Measurements from ENCODE around the gene TFEB. TPM values are rescaled to one million over a fixed set of nuclear protein-coding genes. Genes with fewer than 3 reads are reported as not detected.

The TFEB gene
- total RNA-seq, 1 experiment from 2014 or later, result 3.4 TPM

DNA sequence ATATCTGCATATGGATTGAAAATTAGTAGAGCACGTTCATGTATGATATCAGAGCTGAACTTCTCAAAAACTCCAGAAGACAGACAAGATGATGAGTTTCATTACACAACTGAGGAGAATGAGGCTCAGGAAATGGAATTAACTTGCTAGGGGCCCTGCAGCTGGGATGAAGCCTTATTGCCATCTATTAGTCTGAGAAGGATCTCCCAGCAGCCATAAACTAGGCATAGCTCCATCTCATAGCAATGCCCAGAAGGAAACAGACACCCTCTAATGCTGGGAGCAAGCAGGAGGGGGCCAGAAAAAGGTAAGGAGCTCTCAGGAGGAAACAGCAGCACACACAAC is 18.0 kb downstream of the TFEB start:
- Histone ChIP-seq H3K36me3 (no peaks in the 10 kb centered on the region), H3K9me3 (replicated peaks) (no peaks in the 10 kb centered on the region), H3K4me3 (no peak overlapping the region), H3K27me3 (replicated peaks) (no peaks in the 10 kb centered on the region), H3K4me1 (replicated peaks) (peaks cover 18% of the 10 kb centered on the region), H3K27ac (no peak overlapping the region)
- DNase-seq (ENCODE audit: low read depth in 1 of 2, low spot score in 2 of 2), result no peak

DNA sequence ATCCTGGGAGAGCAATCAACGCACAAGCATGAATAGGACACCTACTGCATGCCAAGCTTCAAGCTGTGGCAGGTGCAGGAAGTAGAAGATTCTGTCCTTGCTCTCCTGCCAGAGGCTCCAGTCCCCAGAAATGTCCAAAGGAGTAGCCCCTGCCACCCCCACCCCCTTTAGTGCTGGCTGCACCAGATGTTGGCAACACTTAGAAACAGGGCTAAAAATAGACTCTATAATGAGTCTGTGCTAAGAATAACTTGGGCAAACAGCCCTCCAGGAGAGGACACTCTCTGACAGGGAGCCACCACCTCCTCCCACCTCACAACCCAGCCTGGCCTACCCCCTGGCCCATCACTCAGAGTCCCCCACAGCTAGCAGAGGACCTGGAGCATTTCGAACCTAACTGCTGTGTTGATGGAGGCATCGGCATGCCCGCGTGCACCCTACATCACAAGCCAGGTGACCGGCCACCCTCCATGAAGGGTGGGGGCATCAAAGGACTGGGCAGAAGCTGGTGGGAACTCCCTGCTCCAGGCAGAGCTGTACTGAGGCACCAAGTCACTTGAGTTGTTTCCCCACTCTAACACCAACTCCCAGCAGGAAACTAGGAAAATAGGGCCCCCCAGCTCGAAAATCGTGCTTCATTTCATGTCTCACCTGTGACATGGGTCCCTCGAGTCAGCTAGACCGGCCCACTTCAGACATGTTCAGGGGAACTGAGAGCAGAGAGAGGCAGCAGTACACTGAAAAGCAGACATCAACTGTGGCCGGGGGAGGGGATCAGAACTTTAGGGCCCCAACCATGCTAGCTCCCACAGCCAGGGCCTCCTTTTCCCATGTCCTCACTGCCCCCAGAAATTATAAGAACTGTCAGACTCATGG is 18.7 kb downstream of the TFEB start:
- DNase-seq (ENCODE audit: low read depth in 1 of 2, low spot score in 2 of 2), result no peak
- Histone ChIP-seq H3K4me3 (no peak overlapping the region), H3K9me3 (replicated peaks) (no peaks in the 10 kb centered on the region), H3K36me3 (no peaks in the 10 kb centered on the region), H3K27ac (no peak overlapping the region), H3K27me3 (replicated peaks) (no peaks in the 10 kb centered on the region), H3K4me1 (replicated peaks) (peaks cover 18% of the 10 kb centered on the region)

DNA sequence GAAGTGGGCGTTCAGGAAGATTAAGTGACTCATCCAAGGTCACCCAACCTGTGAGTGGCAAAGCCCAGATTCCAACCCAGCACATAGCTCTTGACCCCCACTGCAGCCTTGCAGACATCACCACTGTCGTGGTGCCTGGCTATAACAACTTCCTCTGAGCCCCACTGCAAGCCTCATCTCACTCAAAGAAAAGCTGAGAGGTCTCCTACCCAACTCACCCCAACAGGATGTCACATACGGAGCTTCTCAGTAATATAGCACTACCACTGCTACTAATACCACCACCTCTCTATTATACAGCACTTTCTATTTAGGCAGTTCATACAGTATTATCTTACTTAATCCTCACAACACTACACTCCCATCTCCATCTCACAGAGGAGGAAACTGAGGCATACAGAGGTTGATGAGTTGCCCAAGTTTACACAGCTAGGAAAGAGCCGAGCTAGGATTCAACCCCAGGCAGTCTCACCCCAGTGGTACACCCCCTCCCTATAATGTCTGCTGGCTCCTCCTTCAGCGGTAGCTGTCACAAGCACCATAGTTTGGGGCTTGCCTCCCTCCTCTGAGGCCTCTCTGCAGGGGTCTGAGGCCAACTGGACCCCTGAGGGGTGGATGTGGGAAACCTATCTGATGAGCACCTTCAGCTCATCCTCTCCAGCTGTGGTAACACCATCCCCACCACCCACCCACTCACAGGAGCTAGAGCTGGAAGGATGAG is 19.5 kb downstream of the TFEB start:
- Histone ChIP-seq H3K27ac (no peak overlapping the region), H3K4me1 (replicated peaks) (peaks cover 18% of the 10 kb centered on the region), H3K4me3 (no peak overlapping the region)

DNA sequence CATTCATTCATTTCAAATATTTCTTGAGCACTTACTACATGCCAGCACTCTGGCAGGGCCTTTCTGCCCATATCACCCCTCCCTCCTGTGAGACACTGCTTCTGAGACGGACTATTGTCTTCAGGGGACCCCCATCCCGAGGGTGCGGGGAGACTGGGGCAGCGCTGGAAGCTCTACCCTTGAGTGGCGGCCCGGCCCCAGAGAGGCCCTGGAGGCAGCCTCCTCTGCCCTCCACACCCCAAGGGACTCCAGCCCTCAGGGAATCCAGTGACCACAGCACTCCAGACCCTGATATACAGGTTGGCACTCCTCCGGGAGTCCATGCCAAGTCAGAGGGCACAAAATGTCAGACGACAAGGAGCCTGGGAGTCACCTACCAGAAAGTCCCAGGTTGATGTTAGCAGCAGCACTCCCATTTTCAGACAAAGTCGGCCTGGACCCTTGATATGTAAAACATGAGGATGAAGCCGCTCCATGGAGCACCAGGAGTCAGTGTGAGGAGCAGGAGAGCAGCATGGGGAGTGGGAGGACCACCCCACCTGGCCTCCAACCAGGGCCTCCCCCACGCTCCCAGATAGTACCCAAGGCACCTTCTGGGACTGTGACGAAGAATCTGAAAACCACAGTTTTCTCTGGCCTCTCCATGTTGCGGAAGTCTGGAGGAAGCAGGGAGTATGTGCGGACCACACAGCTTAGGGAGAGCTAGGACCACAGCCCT is 20.7 kb downstream of the TFEB start:
- DNase-seq (ENCODE audit: low read depth in 1 of 2, low spot score in 2 of 2), result no peak
- H3K4me3 ChIP-seq, result no peak overlapping the region
- no peaks in the 10 kb centered on the region for H3K9me3 ChIP-seq (replicated peaks)
- H3K36me3 ChIP-seq, result no peaks in the 10 kb centered on the region
- no peak overlapping the region for H3K27ac ChIP-seq
- H3K4me1 ChIP-seq (replicated peaks), result peaks cover 18% of the 10 kb centered on the region
- H3K27me3 ChIP-seq (replicated peaks), result no peaks in the 10 kb centered on the region

More for the DNA sequence above, 19.5 kb downstream of the TFEB start:
- no peaks in the 10 kb centered on the region for H3K9me3 ChIP-seq (replicated peaks)
- H3K36me3 ChIP-seq, result no peaks in the 10 kb centered on the region
- H3K27me3 ChIP-seq (replicated peaks), result no peaks in the 10 kb centered on the region
- no peak for DNase-seq (ENCODE audit: low read depth in 1 of 2, low spot score in 2 of 2)

DNA sequence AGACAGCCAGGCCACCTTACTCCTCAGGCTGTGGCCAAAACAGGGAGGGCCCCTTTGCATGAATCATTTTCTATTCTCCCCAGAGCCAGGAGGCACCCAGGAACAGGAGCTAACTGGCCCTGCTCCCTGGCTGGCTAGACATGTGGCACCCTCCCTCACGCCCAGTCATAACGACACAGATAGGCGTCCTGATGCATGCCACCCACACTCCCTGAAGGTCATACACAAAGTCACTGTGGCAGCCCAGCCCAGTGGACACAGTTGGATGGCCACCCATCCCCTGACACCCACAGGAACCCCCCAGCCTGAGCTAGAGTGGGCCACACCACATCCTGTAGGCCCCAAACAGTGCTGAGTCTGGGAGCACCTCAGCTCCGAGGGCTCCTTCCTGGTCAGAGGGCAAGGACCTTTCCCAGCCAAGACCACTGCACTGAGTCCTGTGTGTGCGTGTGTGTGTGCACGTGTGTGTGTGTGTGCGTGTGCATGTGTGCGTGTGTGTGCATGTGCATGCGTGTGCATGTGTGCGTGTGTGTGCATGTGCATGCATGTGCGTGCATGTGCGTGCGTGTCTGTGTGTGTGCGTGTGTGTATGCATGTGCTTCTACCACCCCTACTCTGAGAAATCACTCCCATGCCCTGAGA is 21.6 kb downstream of the TFEB start:
- no peak overlapping the region for H3K4me3 ChIP-seq
- no peak for DNase-seq (ENCODE audit: low read depth in 1 of 2, low spot score in 2 of 2)
- no peak overlapping the region for H3K27ac ChIP-seq
- H3K9me3 ChIP-seq (replicated peaks), result no peaks in the 10 kb centered on the region
- no peaks in the 10 kb centered on the region for H3K36me3 ChIP-seq
- H3K4me1 ChIP-seq (replicated peaks), result peaks cover 18% of the 10 kb centered on the region
- no peaks in the 10 kb centered on the region for H3K27me3 ChIP-seq (replicated peaks)

DNA sequence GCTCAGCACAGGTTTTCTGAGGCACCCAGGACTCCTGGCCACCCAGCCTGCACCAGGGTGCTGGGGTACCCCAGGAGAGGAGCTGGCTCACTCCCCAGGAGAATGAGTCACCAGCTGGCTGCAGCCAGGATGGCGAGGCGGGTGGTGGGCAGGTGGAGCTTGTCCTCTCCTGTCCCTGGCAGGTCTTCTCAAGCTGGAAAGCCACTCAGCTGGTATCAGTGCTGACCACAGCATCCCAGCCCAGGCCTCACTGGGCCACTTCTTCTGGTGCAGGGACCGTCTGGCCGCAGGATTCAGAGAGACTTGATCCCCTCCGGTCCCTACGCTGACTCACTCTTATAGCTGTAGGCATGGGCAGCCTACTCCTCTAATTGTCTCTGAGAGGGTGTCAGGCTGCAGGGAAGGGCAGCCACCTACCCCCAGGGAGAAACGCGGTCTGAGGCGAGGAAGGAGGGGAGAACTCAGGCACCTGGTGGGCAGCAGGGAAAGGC is 22.2 kb downstream of the TFEB start:
- peaks cover 18% of the 10 kb centered on the region for H3K4me1 ChIP-seq (replicated peaks)
- H3K27me3 ChIP-seq (replicated peaks), result no peaks in the 10 kb centered on the region
- H3K4me3 ChIP-seq, result no peak overlapping the region
- no peak overlapping the region for H3K27ac ChIP-seq
- DNase-seq (ENCODE audit: low read depth in 1 of 2, low spot score in 2 of 2), result peak in 1 of 2 experiments; percentile 25
- H3K9me3 ChIP-seq (replicated peaks), result no peaks in the 10 kb centered on the region
- H3K36me3 ChIP-seq, result no peaks in the 10 kb centered on the region

DNA sequence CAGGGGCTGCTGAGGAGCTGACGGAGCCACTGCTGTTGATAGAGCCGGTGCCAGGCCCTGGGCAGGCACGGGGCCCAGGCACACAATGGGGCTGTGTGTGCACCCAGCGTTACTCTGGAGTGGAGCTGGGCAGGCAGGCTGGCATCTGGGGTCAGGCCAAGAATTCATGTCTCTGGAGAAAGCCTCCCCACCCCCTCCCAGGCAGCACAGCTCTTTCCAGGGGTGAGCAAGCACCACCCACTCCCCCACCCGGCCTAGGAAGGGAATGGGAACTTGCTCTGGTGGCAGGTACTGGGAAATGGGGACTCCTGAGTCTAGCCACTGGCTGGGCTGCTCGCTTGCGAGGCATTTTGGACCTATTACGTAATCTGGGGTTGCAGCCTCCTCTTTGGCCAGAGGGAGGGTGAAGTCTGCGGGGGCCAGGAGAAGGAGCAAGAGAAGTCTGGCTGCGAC is 22.7 kb downstream of the TFEB start:
- Histone ChIP-seq H3K27ac (no peak overlapping the region), H3K9me3 (replicated peaks) (no peaks in the 10 kb centered on the region), H3K4me3 (no peak overlapping the region), H3K36me3 (no peaks in the 10 kb centered on the region), H3K4me1 (replicated peaks) (peaks cover 18% of the 10 kb centered on the region), H3K27me3 (replicated peaks) (no peaks in the 10 kb centered on the region)
- no peak for DNase-seq (ENCODE audit: low read depth in 1 of 2, low spot score in 2 of 2)

DNA sequence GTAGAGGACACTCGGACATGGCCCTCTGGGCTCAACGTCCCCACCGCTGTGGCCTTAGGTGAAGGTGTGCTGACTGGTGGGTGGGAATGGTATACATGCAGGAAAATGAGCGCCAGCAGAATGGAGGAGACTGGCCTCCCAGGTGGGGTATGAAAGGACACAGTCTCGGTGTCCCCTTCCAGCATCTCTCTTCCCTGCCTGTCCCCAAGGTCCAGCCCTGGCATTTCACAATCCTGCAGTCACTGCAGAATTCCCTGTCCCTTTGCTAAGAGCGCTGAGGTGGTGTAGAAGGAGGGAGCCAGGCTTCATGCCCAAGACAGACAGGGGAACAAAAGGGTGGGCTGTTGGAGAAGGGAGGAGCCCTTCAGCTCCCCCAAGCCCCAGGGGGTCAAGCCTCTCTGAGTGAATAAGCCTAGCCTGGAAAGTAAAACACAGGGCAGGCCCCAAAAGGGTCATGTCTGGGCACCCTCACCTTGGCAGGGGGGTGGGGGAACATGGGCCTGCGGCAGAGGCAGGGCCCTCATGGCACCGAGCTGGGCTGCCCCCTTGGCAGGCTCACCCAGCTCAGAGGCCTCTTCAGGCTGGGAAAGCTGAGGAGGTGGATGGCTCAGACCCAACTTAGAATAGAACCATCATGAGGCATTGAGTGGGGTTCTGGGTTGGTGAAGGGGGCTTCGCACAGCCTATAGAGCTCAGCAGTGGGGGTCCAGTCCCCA is 23.9 kb downstream of the TFEB start:
- no peaks in the 10 kb centered on the region for H3K36me3 ChIP-seq
- no peaks in the 10 kb centered on the region for H3K27me3 ChIP-seq (replicated peaks)
- H3K9me3 ChIP-seq (replicated peaks), result no peaks in the 10 kb centered on the region

DNA sequence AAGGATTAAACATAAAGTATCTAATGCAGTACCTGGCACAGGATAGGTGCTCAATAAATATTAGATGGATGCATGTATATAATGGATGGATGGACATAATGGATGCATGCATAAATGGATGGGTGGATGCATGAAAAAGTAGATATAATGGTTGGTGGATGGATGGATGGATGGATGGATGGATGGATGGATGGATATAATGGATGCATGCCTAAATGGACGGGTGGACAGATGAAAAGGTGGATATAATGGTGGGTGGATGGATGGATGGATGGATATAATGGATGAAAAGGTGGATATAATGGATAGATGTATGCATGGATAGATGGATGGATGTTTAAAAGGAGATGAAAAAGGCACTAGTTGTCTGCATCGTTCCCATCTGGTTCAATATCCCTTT is 26.0 kb downstream of the TFEB start:
- Histone ChIP-seq H3K4me1 (replicated peaks) (peaks cover 23% of the 10 kb centered on the region), H3K27me3 (replicated peaks) (no peaks in the 10 kb centered on the region)
- DNase-seq (ENCODE audit: low read depth in 1 of 2, low spot score in 2 of 2), result no peak

More for the DNA sequence above, 23.9 kb downstream of the TFEB start:
- no peak overlapping the region for H3K27ac ChIP-seq
- H3K4me3 ChIP-seq, result no peak overlapping the region
- H3K4me1 ChIP-seq (replicated peaks), result peaks cover 18% of the 10 kb centered on the region
- no peak for DNase-seq (ENCODE audit: low read depth in 1 of 2, low spot score in 2 of 2)

DNA sequence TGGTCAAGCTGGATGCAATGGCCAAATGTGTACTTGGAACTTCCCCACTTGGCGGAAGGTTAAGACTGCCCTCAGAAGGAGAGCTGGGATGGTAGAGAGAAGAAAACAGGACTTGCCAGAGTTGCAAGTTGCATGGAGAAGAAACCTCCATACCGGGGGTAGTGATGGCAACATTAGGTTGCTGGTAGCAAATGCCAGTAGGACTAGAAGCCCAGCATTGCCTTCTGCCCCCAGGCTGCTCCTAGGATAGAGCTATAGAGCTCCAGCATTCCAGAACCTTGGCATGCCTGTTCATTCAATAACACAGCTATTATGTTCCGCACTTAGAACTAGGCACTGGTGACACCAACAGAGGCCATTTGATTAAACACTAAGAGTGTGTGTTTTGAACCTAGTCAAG is 26.6 kb downstream of the TFEB start:
- H3K9me3 ChIP-seq (replicated peaks), result no peaks in the 10 kb centered on the region
- DNase-seq (ENCODE audit: low read depth in 1 of 2, low spot score in 2 of 2), result no peak
- H3K36me3 ChIP-seq, result no peaks in the 10 kb centered on the region
- no peak overlapping the region for H3K27ac ChIP-seq
- H3K4me1 ChIP-seq (replicated peaks), result peaks cover 18% of the 10 kb centered on the region
- H3K4me3 ChIP-seq, result no peak overlapping the region
- no peaks in the 10 kb centered on the region for H3K27me3 ChIP-seq (replicated peaks)

More for the DNA sequence above, 26.0 kb downstream of the TFEB start:
- H3K36me3 ChIP-seq, result no peaks in the 10 kb centered on the region
- no peak overlapping the region for H3K4me3 ChIP-seq
- H3K27ac ChIP-seq, result no peak overlapping the region
- no peaks in the 10 kb centered on the region for H3K9me3 ChIP-seq (replicated peaks)

DNA sequence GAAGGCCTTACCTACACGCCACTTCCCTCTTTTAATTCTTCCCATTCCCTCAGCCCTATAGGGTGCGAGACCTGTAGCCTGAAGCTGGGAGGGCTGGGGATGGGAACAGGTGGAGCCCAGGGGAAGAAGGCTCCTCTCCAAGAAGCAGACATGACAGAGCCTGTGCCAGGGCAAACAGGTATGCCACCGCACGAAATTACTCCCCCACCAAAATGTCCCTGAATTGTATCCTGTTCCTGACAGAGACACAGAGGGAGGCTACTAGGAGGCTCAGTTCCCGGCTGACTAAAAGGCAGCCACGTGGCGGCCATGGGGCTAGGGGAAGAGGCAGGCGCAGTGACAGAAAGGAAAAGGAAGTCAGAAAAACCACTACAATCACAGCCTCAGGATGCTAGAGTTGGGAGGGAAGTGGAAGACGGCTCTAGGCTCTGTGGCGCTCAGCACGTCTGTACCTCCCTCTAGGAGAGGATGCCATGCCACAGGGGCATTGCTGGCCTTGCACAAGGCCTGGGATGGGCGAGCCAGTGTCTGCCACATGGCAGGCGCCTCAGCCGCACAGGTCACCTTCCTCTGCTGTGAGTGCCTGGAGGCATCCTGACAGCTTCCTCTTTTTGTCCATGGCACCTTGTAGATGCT is 27.7 kb downstream of the TFEB start:
- Histone ChIP-seq H3K4me3 (no peak overlapping the region), H3K36me3 (no peaks in the 10 kb centered on the region), H3K27me3 (replicated peaks) (no peaks in the 10 kb centered on the region), H3K27ac (no peak overlapping the region), H3K4me1 (replicated peaks) (peaks cover 7% of the 10 kb centered on the region), H3K9me3 (replicated peaks) (no peaks in the 10 kb centered on the region)
- no peak for DNase-seq (ENCODE audit: low read depth in 1 of 2, low spot score in 2 of 2)

DNA sequence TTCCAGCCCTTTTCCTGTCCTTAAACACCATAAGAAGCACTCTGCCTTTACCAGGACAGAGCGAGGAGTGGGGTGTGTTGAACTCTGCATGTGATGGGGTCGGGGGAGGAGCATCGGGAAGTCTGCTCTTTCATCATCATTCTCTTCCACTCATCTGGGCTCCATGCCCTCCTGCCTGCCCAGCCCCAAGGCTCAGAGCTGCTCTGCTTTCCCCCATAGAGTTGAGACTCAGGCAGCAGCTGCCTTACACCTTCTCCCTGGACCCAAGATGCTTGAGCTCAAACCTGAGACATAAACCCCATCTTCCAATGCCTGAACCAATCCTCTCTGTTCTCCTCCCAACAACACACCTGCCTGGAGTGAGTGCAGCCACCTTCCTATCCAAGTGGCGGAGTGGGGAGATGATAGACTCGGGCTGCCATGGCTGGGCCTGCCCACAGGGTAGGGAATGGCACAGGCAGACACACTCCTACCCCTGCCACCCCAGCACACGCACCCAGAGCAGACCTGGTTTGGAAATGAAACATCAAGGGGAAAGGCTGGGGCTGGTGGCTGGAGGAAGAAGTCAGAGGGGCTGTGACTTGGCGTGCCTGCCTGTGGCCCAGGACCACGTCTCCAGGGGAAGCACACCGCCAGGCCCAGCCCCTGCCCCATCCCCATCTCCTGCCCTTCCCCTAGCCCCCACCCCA is 28.4 kb downstream of the TFEB start:
- Histone ChIP-seq H3K4me3 (no peak overlapping the region), H3K36me3 (no peaks in the 10 kb centered on the region), H3K27ac (no peak overlapping the region), H3K9me3 (replicated peaks) (no peaks in the 10 kb centered on the region), H3K27me3 (replicated peaks) (no peaks in the 10 kb centered on the region), H3K4me1 (replicated peaks) (peaks cover 5% of the 10 kb centered on the region; the same call in 1 of the 2 replicates)
- DNase-seq (ENCODE audit: low read depth in 1 of 2, low spot score in 2 of 2), result no peak
